Measurements from ENCODE around the gene FADS3. TPM values are rescaled to one million over a fixed set of nuclear protein-coding genes. Genes with fewer than 3 reads are reported as not detected.

FADS3 gene
- total RNA-seq, 1 donor from 2014 or later, result 13.6 TPM

Small RNA genes lying within 50 kb of the gene (microRNA-seq; reads per million reads assigned to microRNA genes)
- gene MIR6746, result 2.4 reads per million

Other genes with a start within 250 kb of the FADS3 start
- gene DAGLA, start 211.2 kb downstream of the FADS3 start, total RNA-seq, result 19.7 and 21.0 TPM in 2 replicates
- 3.5 and 3.9 TPM in 2 replicates for gene MYRF, start 138.9 kb downstream of the FADS3 start, total RNA-seq
- gene TMEM258, start 98.9 kb downstream of the FADS3 start, total RNA-seq, result 162 and 174 TPM in 2 replicates
- 99.6 TPM in 2 replicates for gene FEN1, start 98.6 kb downstream of the FADS3 start, total RNA-seq
- gene FADS1, start 74.5 kb downstream of the FADS3 start, total RNA-seq, result 245 and 248 TPM in 2 replicates
- 939 and 976 TPM in 2 replicates for gene FADS2, start 63.2 kb downstream of the FADS3 start, total RNA-seq
- 1.0 and 3.4 TPM in 2 replicates for gene RAB3IL1, start 26.0 kb upstream of the FADS3 start, total RNA-seq
- gene BEST1, start 58.8 kb upstream of the FADS3 start, total RNA-seq, result 0.52 and 0.96 TPM in 2 replicates
- gene FTH1, start 76.1 kb upstream of the FADS3 start, total RNA-seq, result 1,207 and 1,209 TPM in 2 replicates
- 162 and 166 TPM in 2 replicates for gene INCENP, start 232.5 kb upstream of the FADS3 start, total RNA-seq